ENCODE measurements around the gene UNKL.

Gene UNKL

GRCh38 chr16:1430759-1431496, 16.4 kb upstream of the UNKL start, which contains the start of gene PERCC1:
Gene PERCC1, plus strand, starts transcription at chr16:1431078. Its CDS starts 1,516 bp downstream, at chr16:1432594.
- no peak for DNase-seq

GRCh38 chr16:1430214-1430758, 15.8 kb upstream of the UNKL start:
- DNase-seq = no peak

DNA sequence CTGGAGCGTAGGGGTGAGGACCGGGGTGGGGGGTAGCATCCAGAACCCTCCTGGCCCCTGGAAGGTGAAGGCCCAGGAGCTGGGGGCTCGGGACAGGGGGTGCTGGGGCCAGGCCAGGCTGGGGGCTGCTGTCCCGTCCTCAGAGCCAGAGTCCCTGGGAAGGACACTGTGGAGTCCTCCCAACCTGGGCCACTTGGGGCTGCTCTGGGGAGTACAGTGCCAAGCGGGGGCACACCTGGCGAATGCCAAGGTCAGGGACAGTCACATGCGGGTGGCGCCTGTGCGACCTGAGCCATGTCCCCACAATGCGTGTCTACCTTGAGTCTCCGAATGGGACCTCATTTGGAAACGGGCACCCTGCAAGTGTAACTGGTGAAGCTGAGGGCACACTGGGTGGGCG, 15.1 kb upstream of the UNKL start:
- DNase-seq = no peak

- no peak for DNase-seq
Measured at GRCh38 chr16:1429012-1429411, 14.5 kb upstream of the UNKL start.

- DNase-seq = no peak
Measured at GRCh38 chr16:1428511-1428910, 14.0 kb upstream of the UNKL start.

GRCh38 chr16:1427473-1428461, 13.3 kb upstream of the UNKL start:
- no peak for DNase-seq

GRCh38 chr16:1426734-1427471, 12.4 kb upstream of the UNKL start:
- DNase-seq = no peak

- no peak for DNase-seq
Measured at GRCh38 chr16:1425616-1426370, 11.3 kb upstream of the UNKL start.

DNA sequence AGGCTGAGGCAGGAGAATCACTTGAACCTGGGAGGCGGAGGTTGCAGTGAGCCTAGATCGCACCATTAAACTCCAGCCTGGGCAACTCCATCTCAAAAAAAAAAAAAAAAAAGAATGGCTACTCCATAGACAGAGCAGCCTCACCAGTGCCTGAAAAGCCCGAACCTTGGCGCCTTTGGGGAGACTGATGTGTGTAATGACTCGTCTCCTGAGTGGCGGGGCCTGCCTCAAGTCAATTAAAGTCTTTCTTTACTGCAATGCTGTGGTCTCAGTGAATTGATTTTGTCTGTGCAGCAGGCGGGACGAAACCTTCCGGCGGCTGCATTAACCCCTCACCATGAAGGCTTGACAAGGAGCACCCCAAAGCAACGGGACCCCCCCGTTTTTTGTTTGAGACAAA, 9.5 kb upstream of the UNKL start:
- no peak for DNase-seq

DNA sequence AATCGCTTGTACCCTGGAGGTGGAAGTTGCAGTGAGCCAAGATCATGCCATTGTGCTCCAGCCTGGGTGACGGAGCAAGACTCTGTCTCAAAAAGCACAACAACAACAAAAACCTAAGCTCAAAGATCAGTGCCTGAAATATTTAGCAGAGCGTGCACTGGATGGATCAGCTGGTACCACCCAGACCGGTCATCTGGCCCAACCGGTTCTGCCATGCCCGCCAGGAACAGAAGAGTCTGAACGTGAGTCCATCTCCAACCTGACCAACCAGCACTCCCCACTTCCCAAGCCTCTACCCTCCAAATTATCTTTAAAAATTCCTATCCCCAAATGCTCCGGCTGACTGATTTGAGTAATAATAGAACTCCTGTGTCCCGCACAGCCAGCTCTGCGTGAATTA, 7.6 kb upstream of the UNKL start:
- DNase-seq = no peak

DNA sequence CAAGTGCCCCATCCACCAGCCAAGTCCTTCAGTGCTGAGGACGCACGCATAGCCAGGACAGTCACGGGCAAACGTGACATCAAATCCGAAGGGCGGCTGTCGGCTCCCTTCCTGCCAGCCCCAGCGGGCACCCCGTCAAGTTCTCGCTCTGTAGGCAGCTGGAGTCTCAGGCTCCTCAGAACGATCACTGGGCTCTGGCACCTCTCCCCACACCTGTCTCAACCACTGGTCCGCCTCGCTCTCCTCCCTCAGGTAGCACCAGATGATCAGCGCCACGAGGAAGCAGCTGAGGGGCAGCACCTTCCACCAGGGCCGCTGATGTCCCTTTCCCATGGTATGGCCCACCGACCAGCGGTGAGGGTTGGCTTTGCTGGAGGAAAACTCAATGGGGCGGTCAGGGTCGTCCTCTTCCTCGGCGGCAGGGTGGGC, 5.6 kb upstream of the UNKL start:
- DNase-seq = no peak

DNA sequence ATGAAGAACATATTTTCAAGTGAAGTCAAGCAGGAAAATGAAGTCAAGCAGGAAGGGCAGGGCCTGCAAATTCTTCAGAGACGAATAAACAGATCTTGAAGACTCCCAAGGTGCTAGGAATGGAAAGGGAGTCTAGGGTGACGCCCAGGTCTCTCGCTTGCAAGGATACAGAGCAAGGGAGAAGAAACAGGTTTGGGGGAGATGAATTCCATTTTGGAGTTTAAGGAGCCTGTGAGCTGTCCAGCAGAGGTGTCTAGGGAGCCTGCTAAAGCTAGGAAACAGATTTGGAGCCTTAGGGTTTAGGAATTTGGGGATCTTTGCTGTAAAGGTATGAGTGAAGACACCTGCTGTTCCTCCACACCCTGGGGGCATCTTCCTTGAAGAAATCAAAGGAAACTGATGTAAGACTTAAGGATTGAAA, 2.0 kb upstream of the UNKL start:
- DNase-seq = no peak

DNA sequence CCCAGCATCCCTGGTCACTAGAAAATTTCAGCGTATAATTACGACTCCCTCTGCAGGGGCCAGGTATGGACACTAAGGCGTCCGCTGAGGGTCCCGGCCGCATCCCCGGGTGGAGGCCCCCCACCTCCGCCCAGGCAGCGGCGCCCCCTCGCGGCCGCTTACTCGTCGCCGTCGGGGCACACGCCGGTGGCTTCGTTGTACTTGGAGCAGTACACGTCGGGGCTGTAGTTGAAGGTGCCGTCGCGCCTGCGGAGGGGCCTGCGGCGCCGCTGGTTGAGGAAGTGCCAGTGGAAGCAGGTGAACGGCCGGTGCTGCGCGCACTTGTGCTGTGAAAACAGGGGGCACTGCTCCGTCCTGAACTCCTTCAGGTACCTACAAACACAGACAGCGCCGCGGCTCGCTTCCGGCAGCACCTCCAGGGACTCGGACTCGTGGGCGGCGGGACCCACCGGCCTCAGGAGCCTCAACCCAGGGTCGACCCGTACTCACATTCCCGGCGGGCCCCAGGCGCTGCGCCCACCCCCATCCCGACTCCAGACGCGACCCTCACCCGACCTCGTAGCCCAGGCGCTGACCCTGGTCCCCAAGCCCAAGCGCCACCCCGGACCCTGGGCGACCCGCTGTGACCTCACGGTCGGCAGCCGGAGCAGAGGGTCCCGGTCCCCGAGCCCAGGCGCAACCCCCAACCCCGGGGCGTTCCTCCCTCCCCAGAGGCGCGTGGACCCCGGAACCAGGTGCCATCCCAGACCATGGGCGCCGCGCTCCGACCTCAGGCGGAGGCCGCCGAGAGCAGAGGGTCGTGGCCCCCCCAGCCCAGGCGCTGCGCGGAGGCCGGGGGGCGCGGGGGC, 596 bp downstream of the UNKL start:
- no peak for DNase-seq

- DNase-seq = no peak
Measured at GRCh38 chr16:1412847-1413246, 1.7 kb downstream of the UNKL start.

DNA sequence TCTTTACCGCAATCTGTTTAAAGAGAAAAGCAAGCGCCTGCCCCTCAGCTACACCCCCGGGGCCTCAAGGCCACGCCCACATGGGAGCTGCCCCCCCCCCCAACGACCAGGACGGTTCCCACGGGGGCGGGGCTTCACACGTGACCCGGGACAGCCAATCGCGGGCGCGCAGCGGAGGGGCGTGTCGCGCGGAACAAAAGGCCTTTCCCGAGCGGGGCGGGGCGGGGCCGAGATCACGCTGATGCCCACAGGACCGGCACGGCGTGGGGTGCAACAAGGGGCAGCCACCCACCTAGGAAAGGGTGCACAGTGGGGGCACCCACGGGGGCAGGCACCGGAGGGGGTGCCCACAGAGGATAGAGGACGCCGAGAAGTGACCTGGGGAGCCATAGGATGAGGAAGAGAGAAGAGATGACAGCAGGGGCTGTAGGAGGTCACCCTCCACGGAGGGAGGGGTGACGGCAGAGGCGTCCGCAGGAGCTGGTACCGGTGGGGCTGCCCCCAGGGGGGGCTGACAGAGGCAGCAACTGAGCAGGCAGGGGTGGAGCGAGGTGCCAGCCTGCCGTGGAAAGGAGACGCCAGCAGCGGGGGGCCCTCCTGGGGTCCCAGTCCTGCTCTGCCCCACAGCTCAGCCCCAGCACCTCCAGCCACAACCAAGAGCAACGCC, 6.2 kb downstream of the UNKL start:
- peak; percentile 52 for DNase-seq

DNA sequence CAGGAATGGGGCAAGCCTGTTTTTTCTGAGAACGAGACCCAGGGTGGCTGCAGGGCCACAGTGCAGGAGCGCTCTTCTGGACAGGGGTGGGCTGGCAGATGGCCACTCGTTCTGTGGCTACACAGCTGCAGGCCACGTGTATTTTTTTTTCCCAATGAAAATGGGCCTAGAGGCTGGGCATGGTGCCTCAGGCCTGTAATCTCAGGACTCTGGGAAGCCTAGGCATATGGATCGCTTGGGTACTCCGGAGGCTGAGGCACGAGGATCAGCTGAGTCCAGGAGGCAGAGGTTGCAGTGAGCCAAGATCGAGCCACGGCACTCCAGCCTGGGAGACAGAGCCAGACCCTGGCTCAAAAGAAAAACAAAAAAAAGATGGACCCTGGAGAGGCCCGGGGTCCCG, 6.8 kb downstream of the UNKL start:
- DNase-seq = no peak

DNA sequence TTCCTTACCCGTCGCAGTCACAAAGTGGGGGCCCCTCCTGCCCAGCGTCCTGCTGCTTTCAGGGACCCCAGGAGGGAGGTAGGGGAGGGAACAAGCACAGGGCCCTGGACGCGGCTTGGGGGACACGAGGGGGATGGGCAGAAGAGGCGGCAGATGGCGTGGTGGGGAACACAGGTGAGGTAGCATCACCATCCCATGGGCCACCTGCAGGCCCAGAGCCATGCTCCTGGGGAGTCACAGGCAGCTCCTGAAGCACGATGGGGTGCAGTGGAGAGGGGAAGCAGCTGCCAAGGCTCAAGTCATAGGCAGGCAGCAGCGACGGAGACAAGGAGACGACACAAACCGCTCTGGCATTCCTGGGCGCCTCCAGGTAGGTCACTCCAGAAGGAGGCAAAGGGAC, 10.8 kb downstream of the UNKL start:
- no peak for DNase-seq

- DNase-seq = no peak
Measured at GRCh38 chr16:1403036-1403435, 11.5 kb downstream of the UNKL start.

DNA sequence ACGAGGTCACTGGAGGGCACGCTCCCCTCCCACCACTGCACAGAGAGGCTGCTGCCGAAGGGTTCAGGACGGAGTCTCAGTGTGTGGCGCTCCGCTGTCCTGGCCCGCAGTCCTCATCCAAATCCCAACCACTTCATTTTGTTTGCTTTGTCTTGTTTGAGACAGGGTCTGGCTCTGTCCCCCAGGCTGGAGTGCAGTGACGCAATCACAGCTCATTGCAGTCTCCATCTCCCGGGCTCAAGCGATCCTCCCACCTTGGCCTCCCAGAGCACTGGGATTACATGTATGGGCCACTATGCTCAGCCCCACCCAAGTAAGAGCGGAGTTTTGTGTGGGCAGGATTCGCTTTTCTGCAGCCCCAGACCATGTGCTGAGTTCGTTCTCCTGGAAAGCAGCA, 12.7 kb downstream of the UNKL start:
- no peak for DNase-seq

- no peak for DNase-seq
Measured at GRCh38 chr16:1401061-1401757, 13.3 kb downstream of the UNKL start.

Measured in NCI-H1417 treated with DMSO at 0.1 percent for 48 hours (cell line).